ENCODE data around the gene PTPRM.

DNA sequence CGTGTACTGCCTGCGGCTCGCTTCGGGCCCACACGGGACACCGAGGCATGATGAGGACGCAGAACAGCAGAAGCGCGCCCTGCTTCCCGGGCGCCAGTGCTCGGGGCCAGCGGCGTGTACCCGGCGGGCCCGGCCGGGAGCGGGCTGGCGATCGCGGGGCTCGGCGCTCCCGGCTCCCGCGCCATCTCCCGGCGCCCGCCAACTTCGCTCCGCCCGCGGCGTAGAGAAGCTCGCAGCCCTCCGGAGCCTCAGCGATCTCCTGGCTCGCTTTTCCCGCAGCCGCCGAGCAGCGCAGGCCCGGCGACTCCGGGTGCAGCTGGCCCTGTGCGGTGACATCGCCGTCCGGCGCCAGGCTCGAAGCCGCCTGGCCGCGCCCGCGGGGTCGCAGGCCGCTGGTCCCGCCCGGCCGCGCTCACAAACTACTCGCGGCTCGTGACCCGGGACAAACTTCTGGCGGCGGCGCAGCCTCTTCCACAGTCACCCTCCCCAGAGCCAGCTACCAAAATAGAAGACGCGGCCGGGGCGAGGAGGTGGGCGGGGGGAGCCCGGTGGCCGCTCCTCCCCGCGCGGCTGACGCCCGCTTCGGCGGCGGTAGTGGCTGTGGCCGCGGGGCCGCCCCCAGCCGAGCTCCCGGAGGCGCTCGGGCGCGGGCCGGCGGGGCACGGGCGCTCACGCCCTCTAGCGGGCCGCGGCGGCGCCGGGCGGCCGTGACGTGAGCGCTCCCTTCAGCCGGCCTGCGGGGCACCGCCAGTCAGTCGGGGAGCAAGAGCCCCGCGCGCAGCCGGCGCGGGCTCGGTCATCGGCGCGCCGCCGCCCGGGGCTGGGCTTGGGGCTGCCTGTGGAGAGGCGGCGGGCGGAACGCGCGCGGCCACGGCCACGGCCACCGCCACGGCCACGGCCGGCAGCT is at the start of gene PTPRM:
- no peak for TF ChIP-seq RARB (CRISPR knock-in tag; IDR thresholded peaks at IDR 0.05)
- no peak for TF ChIP-seq ARNTL (CRISPR knock-in tag; IDR thresholded peaks at IDR 0.05; ENCODE audit: borderline replicate concordance, low read depth)
- TF ChIP-seq PPARA (CRISPR knock-in tag; IDR thresholded peaks at IDR 0.05; ENCODE audit: borderline replicate concordance): no peak

Data from SK-N-SH treated with all-trans-retinoic acid at 6 μM for 48 hours (cell line).